NCI-H1105 treated with DMSO at 0.1 percent for 48 hours (cell line): ENCODE results near the gene VIPR2.
"Not testable (repeated sequence)": the region's sequence is repeated elsewhere in the genome, so short reads cannot be mapped to it uniquely, and the experiment has no call there.

Source experiments
- DNase-seq: peaks from one replicate; lab custom pipeline; 2025; lab: John Stamatoyannopoulos, UW

Gene VIPR2

DNA sequence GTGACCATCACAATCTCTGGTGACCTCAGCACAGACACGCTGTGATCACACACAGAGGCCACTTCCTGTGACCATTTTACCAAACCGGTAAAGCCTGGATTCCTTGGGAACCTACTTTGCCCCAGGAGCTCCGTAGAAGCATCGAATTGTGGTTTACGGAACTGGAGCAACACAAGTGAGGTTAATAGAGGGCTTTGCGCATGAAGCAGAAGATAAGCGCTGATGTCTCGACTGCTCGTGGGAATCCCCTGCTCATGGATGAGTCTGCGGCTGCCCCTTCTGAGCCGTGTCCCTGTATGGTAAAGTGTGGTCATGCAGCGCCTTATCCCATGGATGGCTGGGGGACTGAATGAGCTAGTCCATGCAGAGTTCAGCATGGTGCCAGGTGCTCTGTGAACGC, 53.6 kb downstream of the VIPR2 start:
- DNase-seq = no peak

DNA sequence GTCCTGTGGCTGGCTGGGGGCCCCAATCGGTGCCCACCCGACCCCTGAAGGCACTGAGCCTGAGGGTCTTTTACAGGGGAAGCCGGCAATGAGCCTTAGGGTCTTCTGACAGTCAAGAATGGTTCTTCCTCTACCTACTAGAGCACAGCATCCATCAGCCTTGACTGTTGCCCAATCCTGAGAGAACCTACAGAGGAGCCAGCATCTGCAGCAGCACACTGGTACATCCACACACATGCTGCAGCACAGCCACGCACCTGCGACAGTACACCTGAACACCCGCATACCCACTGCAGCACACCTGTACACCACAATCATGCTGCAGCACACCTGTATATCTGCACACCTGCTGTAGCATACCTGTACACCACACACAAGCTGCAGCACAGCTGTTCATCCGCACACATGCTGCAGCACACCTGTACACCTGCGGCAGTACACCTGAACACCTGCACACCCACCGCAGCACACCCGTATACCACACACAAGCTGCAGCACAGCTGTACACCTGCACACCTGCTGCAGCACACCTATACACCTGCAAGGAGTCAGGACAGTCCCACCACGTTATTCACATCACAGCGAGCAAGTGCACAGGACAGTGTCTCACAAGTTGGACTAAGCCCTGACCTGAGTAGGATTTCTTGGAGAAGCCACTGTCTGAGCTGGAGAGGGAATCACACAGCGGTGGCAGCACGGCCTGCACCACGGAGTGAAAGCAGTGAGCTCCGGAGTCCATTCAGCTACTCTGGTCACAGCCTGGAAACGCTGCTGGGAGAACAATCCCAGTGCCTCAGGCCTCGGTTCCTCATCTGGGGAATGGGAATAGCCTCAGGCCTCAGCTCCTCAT, 56.4 kb downstream of the VIPR2 start:
- DNase-seq = no peak

DNA sequence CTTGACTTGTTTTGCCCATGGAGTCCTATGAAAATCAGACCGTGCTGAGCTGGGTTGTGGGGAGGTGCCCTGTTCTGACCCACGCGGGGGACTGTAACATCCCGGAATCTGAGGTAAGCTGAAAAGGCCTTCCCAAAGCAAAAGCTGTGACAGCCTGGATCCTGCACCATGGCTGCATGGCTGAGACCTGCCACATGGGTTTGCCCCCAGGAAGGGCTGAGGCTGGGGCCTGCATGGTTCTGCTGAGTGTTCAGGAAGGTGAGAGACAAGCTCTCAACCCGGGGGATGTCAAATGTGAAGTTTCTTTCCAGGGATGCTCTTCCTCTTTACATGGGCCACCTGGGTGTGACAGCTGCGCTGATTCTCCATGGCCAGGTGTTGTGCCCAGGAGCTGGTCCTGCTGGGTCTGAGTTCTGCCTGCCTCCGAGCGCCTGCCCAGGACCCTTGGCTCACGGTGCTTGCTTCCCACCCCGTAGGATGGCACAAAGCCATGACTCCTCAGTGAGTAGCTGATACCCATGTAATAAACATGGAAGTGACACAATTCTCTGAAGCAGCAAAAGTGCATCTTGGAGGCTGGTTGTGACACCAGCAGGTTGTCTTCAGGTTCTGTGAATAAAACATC, 58.3 kb downstream of the VIPR2 start:
- no peak for DNase-seq

DNA sequence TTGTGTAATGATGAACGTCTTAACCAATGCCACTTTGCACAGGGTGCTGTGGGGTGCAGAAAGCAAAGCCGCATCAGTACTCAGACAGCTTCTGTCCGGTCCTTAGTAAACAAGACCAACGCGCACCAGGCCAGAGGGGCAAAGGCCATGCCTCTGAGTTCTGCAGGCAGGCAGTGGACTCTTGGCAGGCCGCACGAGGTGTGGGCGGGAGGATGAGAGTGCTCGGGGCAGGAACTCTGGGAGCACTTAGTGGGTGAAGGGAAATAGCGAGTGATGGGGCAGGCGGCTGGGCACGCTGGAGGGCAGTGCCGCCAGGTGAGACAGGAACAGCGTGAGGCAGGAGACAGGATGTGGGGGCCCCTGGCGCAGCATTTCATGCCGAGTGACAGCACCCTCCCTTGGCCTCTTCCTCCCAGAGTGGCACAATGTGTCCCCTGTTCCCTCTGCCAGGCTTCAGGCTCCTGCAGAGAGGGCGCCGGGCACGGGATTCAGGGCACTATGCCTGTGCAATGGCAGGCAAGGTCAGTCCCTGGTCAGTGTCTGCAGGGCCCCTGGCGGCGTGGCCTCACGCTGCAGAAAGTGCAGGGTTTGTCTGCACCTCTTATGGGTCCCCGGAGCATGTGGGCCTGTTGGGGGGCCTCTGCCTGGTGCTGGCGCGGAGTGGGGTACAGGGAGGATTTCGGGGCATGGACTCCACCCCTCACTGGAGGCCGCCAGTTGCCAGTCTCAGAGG, 60.4 kb downstream of the VIPR2 start:
- no peak for DNase-seq

DNA sequence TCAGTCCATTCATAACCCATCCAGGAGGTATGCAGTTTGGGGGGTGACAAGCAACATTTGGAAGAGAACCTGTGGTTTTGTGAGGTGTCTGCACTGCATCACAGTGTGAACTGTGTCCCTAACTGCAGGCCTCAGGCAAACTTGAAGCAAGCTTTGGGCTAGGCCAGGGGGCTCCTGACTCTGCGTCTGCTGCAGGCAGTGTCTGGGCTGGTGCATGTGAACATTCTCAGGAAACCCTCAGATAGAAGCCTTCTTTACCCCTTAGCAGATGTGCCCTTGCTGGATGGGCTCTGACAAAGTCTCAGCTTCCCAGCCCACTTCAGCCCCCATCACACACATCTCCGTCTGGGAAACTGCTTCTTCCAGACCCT, 61.0 kb downstream of the VIPR2 start:
- DNase-seq = no peak

DNA sequence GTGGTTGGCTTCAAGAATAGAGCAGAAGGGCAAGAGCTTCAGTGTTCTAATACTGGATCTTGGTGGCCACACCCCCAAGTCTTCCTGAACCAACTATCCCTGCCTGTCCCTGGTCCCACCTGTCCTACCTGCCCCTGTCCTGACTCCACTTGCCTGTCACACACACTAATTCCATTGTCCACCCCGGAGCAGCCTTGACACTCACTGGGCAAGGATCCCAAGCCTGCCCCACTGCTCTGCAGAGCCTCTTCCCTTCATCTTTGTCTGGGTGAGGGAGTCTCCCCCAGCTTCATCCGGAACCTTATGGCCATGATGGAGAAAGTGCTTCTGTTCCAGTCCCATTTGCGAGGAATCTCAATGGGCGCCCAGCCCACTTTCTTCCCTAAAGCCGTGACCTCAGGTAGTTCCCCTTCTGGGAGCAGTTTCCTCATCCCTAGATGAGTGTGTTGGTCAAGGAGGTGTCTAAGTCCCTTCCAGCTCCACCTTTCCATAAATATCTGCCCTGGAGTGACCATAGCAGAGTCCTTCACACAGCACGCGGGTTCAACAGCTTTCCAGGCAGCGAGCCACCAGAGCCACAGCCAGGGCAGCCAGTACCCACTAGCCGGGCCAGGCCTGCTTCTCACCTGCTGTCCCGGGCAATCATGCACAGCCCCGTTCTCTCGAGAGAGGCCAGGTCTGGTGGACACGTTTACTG, 61.5 kb downstream of the VIPR2 start:
- DNase-seq = no peak

DNA sequence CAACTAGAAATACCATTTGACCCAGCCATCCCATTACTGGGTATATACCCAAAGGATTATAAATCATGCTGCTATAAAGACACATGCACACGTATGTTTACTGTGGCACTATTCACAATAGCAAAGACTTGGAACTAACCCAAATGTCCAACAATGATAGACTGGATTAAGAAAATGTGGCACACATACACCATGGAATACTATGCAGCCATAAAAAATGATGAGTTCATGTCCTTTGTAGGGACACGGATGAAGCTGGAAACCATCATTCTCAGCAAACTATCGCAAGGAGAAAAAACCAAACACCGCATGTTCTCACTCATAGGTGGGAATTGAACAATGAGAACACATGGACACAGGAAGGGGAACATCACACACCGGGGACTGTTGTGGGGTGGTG, 62.6 kb downstream of the VIPR2 start:
- DNase-seq = not testable (repeated sequence)

DNA sequence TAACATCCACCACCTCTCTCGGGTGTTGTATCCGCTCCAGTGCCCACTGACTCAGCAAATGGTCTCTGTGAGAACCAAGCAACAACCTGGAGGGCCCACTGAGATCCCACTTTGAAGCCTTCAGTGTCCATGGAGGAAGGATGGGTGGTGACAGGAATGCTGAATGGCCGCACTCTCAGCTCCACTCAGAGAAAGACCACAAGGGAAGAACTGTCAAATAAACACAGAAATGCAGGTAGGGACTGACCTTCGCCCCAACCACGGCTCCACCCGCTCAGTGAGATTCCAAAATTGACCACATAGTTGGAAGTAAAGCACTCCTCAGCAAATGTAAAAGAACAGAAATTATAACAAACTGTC, 65.8 kb downstream of the VIPR2 start:
- no peak for DNase-seq

DNA sequence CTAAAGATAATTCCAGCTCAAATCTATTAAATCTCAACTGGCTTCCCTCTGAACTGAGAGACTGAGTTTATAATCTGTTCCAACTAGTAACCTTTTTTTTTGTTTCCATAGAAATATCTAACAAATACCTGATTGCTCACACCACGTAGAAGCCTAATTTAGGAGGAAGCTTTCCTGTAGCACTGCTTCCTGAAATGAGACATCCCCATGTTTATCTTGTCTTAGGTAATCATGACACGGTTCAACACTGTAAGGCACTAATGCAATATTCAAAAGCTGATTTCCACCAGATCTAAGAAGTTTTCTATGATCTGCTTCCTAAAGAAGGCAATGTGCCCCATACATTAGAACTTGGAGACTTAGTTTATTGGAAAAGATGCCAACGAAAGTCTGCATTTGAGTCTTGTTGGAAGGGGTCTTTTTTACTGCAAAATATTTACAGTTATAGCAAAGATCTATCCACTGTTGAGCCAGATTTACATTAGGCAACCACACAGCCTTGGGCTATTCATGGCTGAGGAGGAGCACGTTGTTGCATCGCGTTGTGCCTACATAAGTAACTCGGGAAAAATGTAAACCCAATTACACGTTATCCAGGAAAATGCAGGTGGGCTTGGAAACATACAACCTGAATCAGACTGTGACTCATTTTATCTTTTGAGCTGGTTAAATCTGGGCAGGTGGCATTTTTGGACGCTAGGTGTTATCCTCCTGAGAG, 66.3 kb downstream of the VIPR2 start:
- no peak for DNase-seq

DNA sequence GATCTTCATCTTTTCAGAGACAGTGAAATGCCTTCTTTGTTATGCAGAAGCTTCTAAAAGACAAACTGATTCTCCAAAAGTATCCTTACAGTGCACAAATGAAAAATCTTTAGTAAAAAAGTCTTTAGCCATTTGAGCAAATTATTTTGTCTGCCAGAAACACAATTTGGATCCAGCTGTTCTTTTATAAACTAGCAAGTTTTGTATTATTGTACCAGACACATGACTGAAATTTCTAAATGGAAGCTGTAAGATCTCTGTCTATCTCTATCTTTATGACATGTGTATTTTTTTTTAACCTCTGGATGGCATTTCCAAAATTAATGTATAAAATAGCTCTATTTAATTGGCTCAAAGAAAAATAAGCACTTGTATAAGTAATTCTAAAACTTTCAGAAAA, 68.3 kb downstream of the VIPR2 start:
- no peak for DNase-seq

DNA sequence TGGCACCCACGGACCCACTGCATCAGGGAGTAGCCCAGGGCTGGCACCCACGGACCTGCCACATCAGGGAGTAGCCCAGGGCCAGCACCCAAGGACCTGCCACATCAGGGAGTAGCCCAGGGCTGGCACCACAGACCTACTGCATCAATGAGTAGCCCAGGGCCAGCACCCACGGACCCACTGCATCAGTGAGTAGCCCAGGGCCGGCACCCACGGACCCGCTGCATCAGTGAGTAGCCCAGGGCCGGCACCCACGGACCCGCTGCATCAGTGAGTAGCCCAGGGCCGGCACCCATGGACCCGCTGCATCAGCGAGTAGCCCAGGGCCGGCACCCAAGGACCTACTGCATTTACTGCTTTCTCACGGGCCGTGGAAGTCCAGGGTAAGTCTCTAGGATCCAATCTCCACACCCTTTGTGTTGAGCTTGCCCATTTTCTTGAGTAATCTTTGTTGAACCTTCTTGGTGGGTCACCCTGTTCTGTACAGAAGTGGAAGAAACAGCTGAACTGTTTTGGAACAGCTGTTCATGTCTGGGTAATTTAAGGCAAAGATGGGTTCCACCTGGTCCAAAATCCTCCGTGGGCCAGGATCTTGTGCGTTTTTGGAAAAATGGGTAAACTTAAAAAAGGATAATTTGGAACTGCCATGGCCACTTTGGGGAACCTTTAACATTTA, 69.0 kb downstream of the VIPR2 start:
- DNase-seq = no peak

DNA sequence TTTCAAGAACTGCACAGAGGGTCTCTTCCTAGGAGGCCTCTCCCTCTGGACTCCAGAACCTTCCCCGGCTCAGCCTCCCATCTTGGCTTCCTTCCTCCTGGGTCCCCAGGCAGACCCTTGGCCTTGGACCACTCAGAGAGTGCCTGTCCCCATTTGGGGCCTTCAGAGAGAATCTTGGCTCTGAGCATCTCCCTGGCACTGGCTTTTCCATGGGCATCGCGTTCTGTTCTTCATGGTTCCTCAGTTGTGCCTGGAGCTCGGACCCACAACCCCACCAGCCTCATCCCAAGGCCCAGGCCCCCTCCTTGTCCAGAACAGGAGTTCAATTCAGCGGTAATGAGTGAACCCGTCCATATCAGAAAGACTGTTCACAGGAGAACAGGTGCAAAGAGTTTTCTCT, 73.4 kb downstream of the VIPR2 start:
- DNase-seq = no peak

DNA sequence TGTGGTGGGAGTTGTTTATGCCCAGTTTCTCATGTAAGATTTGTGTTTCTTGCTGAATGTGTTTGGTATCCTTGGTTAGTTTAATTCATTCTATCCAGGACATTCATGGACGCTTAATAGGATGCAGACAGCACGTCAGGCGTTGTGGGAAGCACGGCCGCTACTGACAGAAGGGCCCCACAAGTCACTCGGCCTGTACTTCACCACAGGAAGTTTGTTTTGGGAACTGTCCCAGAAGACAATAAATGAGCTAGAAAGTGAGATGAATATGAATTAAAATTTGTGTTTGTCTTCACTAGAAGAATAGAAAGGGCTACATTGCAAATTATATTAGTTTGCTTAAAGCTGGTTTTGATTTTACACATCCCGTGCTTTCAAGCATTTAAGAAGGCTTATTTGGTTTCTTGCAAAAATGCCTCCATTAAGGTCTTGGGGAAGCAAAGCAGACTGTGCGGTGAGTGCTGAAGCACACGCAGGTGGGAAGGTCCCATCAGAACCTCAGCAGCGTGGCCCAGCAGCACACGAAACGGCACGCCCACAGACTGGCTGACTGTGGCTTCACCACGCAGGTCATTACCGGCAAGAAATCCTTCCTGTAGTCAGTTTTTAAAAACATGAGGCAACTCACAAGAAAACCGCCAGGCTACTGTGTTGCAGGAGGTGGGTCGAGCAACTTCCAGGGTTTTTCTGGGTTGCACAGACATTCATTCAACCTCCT, 74.1 kb downstream of the VIPR2 start:
- no peak for DNase-seq

DNA sequence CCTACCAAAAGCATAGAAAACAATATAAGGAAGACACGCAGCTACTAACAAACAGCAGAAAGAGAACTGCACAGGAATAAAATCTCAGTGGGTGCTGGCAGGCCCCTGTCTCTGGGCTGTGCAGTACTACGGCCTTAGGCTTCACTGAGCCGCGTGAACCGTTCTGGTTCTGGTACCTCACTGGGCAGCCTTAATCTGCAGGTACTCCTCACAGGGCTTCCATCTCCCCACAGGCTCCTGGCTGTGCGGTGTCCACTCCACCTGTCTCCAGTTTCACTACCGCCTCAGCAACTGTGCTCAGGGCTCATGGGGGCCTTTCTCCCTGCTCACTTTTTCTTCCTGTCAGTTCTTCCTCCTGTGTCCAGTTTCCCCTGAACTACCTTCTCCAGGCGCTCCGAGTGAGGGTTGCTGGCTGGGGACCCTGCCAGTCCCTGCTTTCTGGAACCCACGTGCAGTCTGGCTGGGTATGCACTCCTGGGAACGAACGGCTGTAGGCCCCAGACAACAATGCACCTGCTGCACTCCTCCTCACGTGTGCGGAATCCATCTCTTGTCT, 75.7 kb downstream of the VIPR2 start:
- no peak for DNase-seq

DNA sequence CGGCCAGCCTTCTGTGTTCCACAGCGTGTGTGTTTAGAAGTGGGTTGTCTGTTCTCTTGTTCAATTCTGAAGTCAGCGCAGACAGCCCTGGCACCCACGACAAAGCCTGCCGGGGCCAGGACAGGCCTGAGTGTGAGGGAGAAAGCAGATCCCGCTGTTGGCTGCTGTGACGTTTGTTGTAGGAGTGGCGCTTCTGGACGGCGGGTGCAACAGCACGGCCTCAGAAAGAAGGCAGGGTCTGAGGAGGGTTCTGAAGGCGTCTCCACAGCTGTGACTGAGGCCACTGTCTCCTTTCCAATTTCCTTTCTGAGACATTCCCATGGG, 76.2 kb downstream of the VIPR2 start:
- no peak for DNase-seq

DNA sequence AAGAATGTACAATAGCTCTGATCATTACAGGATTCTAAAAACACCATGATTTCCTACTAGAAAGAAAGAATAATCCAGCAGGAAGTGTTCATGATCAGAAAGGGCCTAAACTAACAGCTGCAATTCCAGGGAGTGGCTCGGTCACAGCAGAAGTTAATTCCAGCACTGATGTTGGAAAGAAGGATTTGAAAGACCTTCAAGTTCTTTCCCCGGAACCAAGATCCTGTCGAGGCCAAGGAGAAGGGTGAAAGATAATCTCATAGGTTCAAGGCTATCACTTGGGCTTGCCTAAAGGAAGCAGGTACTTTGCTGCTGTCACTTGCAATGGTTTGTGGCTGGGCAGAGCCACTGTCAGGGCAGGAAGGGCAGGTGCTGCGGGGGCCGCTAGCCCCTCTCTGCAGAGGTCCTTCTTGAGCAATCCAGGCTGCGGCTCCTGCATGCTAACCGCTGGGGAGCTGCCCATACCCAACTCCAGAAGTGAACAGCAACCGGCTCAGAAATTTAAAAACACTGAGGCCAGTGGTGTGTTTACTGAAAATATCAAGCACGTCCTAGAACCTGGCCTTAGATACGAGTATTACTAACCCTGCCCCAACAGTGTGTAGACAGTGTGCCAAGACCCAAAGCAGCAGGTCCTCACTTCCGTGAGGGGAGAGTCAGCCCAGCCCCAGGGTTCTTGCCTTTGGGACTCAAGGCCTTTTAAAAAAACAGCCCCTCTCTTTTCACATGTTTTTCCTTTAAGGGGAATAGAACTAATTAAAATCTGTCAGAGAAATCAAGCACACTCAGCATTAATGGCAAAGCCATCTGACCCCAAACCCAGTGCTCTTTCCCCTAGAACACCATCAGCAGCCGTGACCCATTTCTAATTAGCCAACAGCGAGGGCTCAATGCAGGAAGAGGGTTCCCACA, 76.8 kb downstream of the VIPR2 start:
- DNase-seq = no peak

DNA sequence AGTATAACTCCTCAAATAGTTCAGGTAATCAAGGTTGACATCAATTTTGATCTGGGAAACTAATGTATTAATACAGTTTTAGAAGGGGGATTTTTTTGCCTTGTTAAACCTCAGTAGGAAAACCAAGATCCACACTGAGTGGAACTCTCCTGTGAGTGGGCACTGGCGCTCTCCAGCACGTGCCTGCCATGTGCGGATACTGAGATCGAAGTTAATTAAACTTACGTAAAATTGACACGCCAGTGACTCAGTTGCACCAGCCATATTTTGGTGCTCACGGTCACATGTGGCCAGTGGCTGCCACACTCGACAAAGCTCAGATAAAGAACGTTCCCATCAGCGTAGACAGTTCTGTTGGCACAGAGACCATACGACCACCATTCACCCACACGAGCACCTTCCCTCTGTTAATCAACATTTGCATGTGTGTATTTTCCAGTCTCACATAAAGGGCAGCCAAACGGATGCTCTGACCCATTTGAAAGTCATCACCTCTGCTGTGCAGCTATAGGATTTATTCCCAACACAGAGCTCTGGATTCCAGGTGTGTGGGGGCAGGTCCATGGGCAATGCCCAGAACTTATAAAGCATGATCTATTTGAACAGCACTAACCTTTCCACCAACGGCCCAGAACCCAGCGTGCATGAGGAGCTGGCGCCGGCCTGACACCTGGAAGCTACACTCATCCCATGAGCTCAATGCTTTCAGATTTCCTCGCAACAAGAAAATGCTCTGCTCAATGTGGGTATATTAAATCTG, 77.7 kb downstream of the VIPR2 start:
- no peak for DNase-seq

DNA sequence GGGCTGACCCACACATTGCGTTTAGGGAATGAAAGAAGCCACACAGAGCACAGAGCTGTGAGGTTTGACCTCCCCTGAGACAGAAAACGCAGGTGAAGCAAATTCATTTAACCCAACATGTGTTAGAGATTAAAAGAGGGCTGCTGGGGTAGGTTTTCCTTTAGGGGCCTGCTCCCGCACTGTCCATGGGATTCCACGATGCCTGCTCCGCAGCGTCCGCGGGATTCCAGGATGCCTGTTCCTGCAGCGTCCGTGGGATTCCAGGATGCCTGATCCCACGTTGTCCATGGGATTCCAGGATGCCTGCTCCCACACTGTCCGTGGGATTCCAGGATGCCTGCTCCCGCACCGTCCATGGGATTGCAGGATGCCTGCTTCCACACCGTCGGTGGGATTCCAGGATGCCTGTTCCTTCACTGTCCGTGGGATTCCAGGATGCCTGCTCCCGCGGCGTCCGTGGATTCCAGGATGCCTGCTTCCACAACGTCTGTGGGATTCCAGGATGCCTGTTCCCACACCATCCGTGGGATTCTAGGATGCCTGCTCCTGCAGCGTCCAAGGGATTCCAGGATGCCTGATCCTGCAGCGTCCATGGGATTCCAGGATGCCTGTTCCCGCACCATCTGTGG, 78.7 kb downstream of the VIPR2 start:
- no peak for DNase-seq
